IMR-90 (cell line): ENCODE data around the gene LRP5. TPM values are rescaled to one million over a fixed set of nuclear protein-coding genes. Genes with fewer than 3 reads are reported as not detected.

ENCODE experiments used
- ATAC-seq: fragments of 200-7000 bp; cut with Tn5 transposase; 2 replicates; pipeline ENCODE4 v1.9.1; 2020; ENCODE audit warnings: low read depth, mild to moderate bottlenecking, moderate library complexity
- BruUV-seq: library from RNA; stranded (reverse); fragments of 400-500 nt; replicated peaks from 2 replicates; lab custom pipeline; 2021; lab: Mats Ljungman, UMichigan
- CTCF ChIA-PET: fragments of 300-600 bp; formaldehyde crosslinking; extraction: SDS; loops from one replicate; lab custom pipeline; 2021; ENCODE audit warnings: antibody characterized with exemption; lab: Yijun Ruan, JAX
- POLR2A ChIA-PET: fragments of 300-600 bp; sonication (Branson Sonifier 250); formaldehyde crosslinking; loops from one replicate; lab custom pipeline; 2022; ENCODE audit warnings: antibody characterized with exemption; ENCODE audit not compliant: unreplicated experiment; lab: Charles Lee
- DNase-seq: peaks from one replicate; pipeline ENCODE4 v3.0.0; 2013
- H2AFZ ChIP-seq: replicated peaks from 2 replicates; pipeline ENCODE3; 2013; ENCODE audit warnings: low read length, mild to moderate bottlenecking; ENCODE audit not compliant: poor library complexity
- H2AK5ac ChIP-seq: 2 replicates; pipeline ENCODE4 v1.6.1; 2013; ENCODE audit warnings: low read depth, low read length, inconsistent platforms
- H2AK9ac ChIP-seq: replicated peaks from 2 replicates; pipeline ENCODE3; 2013; ENCODE audit warnings: mild to moderate bottlenecking, low read depth, low read length, moderate library complexity; ENCODE audit not compliant: poor library complexity
- H2BK120ac ChIP-seq: 2 replicates; pipeline ENCODE4 v1.6.1; 2013; ENCODE audit warnings: low read depth, low read length, inconsistent platforms
- H2BK15ac ChIP-seq: 3 replicates; pipeline ENCODE4 v1.6.1; 2013; ENCODE audit warnings: low read depth, low read length, inconsistent platforms
- H2BK20ac ChIP-seq: 2 replicates; pipeline ENCODE4 v1.6.1; 2013; ENCODE audit warnings: low read depth, mild to moderate bottlenecking, inconsistent platforms, low read length, moderate library complexity
- H2BK5ac ChIP-seq: 2 replicates; pipeline ENCODE4 v1.6.1; 2013; ENCODE audit warnings: mild to moderate bottlenecking, low read depth, low read length, inconsistent platforms; ENCODE audit not compliant: poor library complexity, severe bottlenecking
- H3K14ac ChIP-seq: replicated peaks from 2 replicates; pipeline ENCODE4 v1.6.1; 2013; ENCODE audit warnings: low read depth, low read length, inconsistent platforms
- H3K18ac ChIP-seq: 2 replicates; pipeline ENCODE4 v1.6.1; 2013; ENCODE audit warnings: low read depth, low read length, control low read depth
- H3K23ac ChIP-seq: 2 replicates; pipeline ENCODE4 v1.6.1; 2013; ENCODE audit warnings: low read depth, low read length, inconsistent platforms
- H3K27ac ChIP-seq: 2 replicates; pipeline ENCODE4 v1.5.1; 2013; ENCODE audit warnings: mild to moderate bottlenecking, control low read depth, low read length; ENCODE audit not compliant: insufficient read depth
- H3K27me3 ChIP-seq: 2 replicates; pipeline ENCODE4 v1.6.1; 2013; ENCODE audit warnings: low read length; ENCODE audit not compliant: control insufficient read depth, insufficient read depth
- H3K36me3 ChIP-seq: 2 replicates; pipeline ENCODE4 v1.6.1; 2013; ENCODE audit warnings: low read length, mixed read lengths; ENCODE audit not compliant: control insufficient read depth, insufficient read depth
- H3K4ac ChIP-seq: 2 replicates; pipeline ENCODE4 v1.6.1; 2013; ENCODE audit warnings: low read depth, low read length, inconsistent platforms
- H3K4me1 ChIP-seq: 2 replicates; pipeline ENCODE4 v1.6.1; 2013; ENCODE audit warnings: low read length, mixed read lengths; ENCODE audit not compliant: control insufficient read depth, insufficient read depth
- H3K4me2 ChIP-seq: 2 replicates; pipeline ENCODE4 v1.6.1; 2013; ENCODE audit warnings: low read depth, mild to moderate bottlenecking, control low read depth, low read length, moderate library complexity
- H3K4me3 ChIP-seq: 2 replicates; pipeline ENCODE4 v1.5.1; 2013; ENCODE audit warnings: low read depth, mild to moderate bottlenecking, control low read depth, low read length, moderate library complexity; ENCODE audit not compliant: insufficient read depth
- H3K56ac ChIP-seq: 2 replicates; pipeline ENCODE4 v1.6.1; 2013; ENCODE audit warnings: low read length, inconsistent platforms; ENCODE audit not compliant: insufficient read depth; ENCODE audit errors: extremely low read depth
- H3K79me1 ChIP-seq, 2 experiments: 2 replicates each; pipeline ENCODE4 v1.6.1; 2013; ENCODE audit warnings: low read length in 2 of 2, inconsistent platforms in 1 of 2, low read depth in 1 of 2
- H3K9ac ChIP-seq: 2 replicates; pipeline ENCODE4 v1.6.1; 2013; ENCODE audit warnings: low read depth, low read length, control low read depth
- H3K9me1 ChIP-seq: 2 replicates; pipeline ENCODE4 v1.6.1; 2013; ENCODE audit warnings: low read length, inconsistent platforms; ENCODE audit not compliant: insufficient read depth
- H3K9me3 ChIP-seq: 2 replicates; pipeline ENCODE4 v1.6.1; 2013; ENCODE audit warnings: low read length; ENCODE audit not compliant: control insufficient read depth, insufficient read depth
- H4K20me1 ChIP-seq: 2 replicates; pipeline ENCODE4 v1.6.1; 2013; ENCODE audit warnings: low read length, inconsistent platforms; ENCODE audit not compliant: insufficient read depth
- H4K5ac ChIP-seq: 2 replicates; pipeline ENCODE4 v1.6.1; 2013; ENCODE audit warnings: mild to moderate bottlenecking, low read depth, low read length, control low read depth
- H4K8ac ChIP-seq, 2 experiments: 2 replicates each; pipeline ENCODE4 v1.6.1; 2013; ENCODE audit warnings: low read depth in 2 of 2, low read length in 2 of 2, control low read depth in 1 of 2, inconsistent platforms in 1 of 2
- H4K91ac ChIP-seq: 2 replicates; pipeline ENCODE4 v1.6.1; 2013; ENCODE audit warnings: low read depth, low read length, inconsistent platforms; ENCODE audit not compliant: insufficient read depth
- CEBPB ChIP-seq: IDR thresholded peaks from 2 replicates; pipeline ENCODE4 v1.6.1; 2012; ENCODE audit warnings: low read depth, low read length, improper control_type of control experiment
- MAFK ChIP-seq: IDR thresholded peaks from 2 replicates; pipeline ENCODE4 v1.6.1; 2012; ENCODE audit warnings: low read depth, low read length, improper control_type of control experiment
- POLR2A ChIP-seq: IDR thresholded peaks from 2 replicates; pipeline ENCODE4 v1.6.1; 2012; ENCODE audit warnings: mild to moderate bottlenecking, low read depth, low read length
- RAD21 ChIP-seq: IDR thresholded peaks from 2 replicates; pipeline ENCODE4 v1.6.1; 2012; ENCODE audit warnings: low read length, improper control_type of control experiment
- RCOR1 ChIP-seq: IDR thresholded peaks from 2 replicates; pipeline ENCODE4 v1.6.1; 2012; ENCODE audit warnings: mild to moderate bottlenecking, low read length, improper control_type of control experiment; ENCODE audit not compliant: insufficient replicate concordance
- RFX5 ChIP-seq: IDR thresholded peaks from 2 replicates; pipeline ENCODE4 v1.8.0; 2012; ENCODE audit warnings: low read depth, mild to moderate bottlenecking, low read length, moderate library complexity
- SMC3 ChIP-seq: fragments of 150-350 bp; IDR thresholded peaks from 2 replicates; pipeline ENCODE4 v1.6.1; 2016; ENCODE audit warnings: low read depth, mild to moderate bottlenecking, antibody characterized with exemption, low read length, moderate library complexity
- WGBS, 2 experiments: methylation state at CpG; one replicate each; pipeline versions ENCODE4 v1.1.5 to v1.1.7; 2013; ENCODE audit warnings: missing lambda C conversion rate in 2 of 2; ENCODE audit not compliant: insufficient read length in 1 of 2; ENCODE audit errors: extremely low coverage in 2 of 2; 5-methylcytosine and 5-hydroxymethylcytosine counted together
- dilution Hi-C: fragments of 300-500 bp; cut with HindIII; formaldehyde crosslinking; loops from one replicate; pipeline ENCODE4 v1.14.3; 2018; ENCODE audit warnings: low sequenced_read_pairs; ENCODE audit not compliant: unreplicated experiment
- in situ Hi-C: fragments of 300-500 bp; cut with MboI; formaldehyde crosslinking; loops from 3 replicates; pipeline ENCODE4 v1.14.3; 2019; ENCODE audit warnings: low sequenced_read_pairs, inconsistent platforms, mixed read lengths
- intact Hi-C: fragments of 100-400 bp; cut with micrococcal nuclease; formaldehyde crosslinking; loops from 2 replicates; pipeline ENCODE4 v1.10.0; 2022
- polyA plus RNA-seq, 3 experiments: library from polyadenylated mRNA; depleted of rRNA; stranded (reverse); fragments of >200 nt; gene quantifications; 2 replicates each; pipeline ENCODE4 v1.2.3, GENCODE V29; 2012; ENCODE audit warnings: low replicate concordance in 1 of 3
- total RNA-seq: library from RNA; depleted of rRNA; stranded (reverse); fragments of >200 nt; gene quantifications from 2 replicates; pipeline ENCODE4 v1.2.3, GENCODE V29; 2012
- TF ChIP-seq, protein P1 (sequence below): conservative IDR thresholded peaks from 2 replicates; pipeline ENCODE4 v1.5.1; 2012; ENCODE audit warnings: mild to moderate bottlenecking, low read depth, low read length, improper control_type of control experiment

The LRP5 gene
- total and polyA plus RNA-seq, 2 of the 4 experiments (the other 2 are of a cell fraction) = 10.4 to 15.0 TPM

- TF ChIP-seq RFX5 = no peak
These were observed 12.1 kb upstream of the LRP5 start (continued) for GRCh38 chr11:68300076-68300830.

DNA sequence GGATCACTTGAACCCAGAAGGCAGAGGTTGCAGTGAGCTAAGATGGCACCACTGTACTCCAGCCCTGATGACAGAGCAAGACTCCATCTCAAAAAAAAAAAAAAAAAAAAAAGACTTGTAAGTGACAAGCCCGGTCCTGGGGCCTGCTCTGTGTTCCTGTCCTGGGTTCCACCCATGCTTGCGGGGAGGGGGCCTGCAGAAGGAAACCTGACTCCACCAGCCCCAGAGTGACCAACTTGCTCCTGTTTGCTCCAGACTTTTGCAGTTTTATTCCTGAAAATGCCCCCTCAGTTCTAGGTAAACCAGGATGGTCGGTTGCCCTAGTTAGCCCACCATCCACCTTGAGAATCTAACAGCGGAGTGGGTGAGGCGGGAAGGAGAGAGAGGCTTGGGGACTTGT is 10.1 kb upstream of the LRP5 start:
- dilution Hi-C loops (no loop called here), in situ Hi-C loops (no loop called here), intact Hi-C loops (no loop called here)
- Histone ChIP-seq H3K4me2 (no peak overlapping the region), H4K5ac (no peak overlapping the region), H4K20me1 (no peaks in the 10 kb centered on the region), H3K4me3 (no peak overlapping the region), H3K9ac (no peak overlapping the region), H3K4me1 (peaks cover 2% of the 10 kb centered on the region), H3K79me1 (no peaks in the 10 kb centered on the region), H2BK15ac (no peak overlapping the region), H3K56ac (no peak overlapping the region), H3K14ac (no peak overlapping the region), H3K4ac (no peak overlapping the region), H3K9me3 (peaks cover 3% of the 10 kb centered on the region; the same call in 1 of the 2 replicates), H4K8ac (no peak overlapping the region), H3K36me3 (no peaks in the 10 kb centered on the region), H2BK20ac (no peak overlapping the region), H4K91ac (no peak overlapping the region), H2BK5ac (no peak overlapping the region), H3K27me3 (no peaks in the 10 kb centered on the region; the same call in 1 of the 2 replicates), H2BK120ac (no peak overlapping the region), H2AK5ac (no peak overlapping the region), H3K27ac (no peak overlapping the region), H2AFZ (no peak overlapping the region), H2AK9ac (no peak overlapping the region), H3K18ac (no peak overlapping the region), H3K9me1 (no peaks in the 10 kb centered on the region), H3K23ac (no peak overlapping the region)
- TF ChIP-seq POLR2A = no peak
- TF ChIP-seq RCOR1 = no peak
- TF ChIP-seq SMC3 = no peak
- TF ChIP-seq MAFK = no peak
- no peak for TF ChIP-seq RAD21
- TF ChIP-seq, protein P1, sequence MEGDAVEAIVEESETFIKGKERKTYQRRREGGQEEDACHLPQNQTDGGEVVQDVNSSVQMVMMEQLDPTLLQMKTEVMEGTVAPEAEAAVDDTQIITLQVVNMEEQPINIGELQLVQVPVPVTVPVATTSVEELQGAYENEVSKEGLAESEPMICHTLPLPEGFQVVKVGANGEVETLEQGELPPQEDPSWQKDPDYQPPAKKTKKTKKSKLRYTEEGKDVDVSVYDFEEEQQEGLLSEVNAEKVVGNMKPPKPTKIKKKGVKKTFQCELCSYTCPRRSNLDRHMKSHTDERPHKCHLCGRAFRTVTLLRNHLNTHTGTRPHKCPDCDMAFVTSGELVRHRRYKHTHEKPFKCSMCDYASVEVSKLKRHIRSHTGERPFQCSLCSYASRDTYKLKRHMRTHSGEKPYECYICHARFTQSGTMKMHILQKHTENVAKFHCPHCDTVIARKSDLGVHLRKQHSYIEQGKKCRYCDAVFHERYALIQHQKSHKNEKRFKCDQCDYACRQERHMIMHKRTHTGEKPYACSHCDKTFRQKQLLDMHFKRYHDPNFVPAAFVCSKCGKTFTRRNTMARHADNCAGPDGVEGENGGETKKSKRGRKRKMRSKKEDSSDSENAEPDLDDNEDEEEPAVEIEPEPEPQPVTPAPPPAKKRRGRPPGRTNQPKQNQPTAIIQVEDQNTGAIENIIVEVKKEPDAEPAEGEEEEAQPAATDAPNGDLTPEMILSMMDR = no peak
- TF ChIP-seq CEBPB = no peak
- no CpG with 5 or more reads among the region's 5 CpGs for WGBS, 2 experiments
- BruUV-seq = no TSS peak
- ChIA-PET CTCF (no interaction called here), POLR2A (no interaction called here)
- ATAC-seq (no peak), DNase-seq (no peak)
